ENCODE measurements around the gene TMEM37.

The TMEM37 gene

DNA sequence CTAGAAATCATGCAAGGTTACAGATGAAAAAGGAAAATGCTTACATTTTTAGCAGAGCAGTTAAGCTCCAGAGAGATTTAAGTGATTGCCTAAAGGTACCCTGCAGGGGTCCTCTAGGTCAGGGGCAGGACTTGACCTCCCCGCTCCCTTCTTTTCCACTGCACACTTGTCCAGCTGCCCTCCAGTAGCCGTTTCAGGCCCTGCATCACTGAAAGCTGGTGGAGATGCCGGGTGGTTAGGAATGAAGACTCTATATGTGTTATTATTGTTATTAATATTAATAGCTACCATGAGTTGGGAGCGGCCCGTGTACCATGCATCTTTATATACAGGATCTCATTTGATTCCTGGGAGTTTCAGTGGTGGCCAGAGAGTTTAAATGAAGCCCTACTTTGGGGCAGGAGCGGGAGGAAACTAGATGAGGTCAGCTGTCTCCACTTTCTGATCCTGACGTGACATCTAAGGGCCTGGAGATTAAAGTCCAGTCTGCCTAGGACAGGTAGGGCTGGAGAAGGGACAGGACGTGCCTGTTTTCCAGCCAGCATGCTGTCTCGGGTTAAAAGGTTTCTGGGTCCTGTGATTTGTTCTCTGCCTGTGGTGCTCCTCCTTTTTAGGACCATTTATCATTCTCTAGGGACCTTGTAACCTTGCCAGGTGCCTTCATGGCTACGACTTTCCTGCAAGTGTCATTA is 2.1 kb downstream of the TMEM37 start:
- no peak for DNase-seq (ENCODE audit: low read depth, low spot score)

DNA sequence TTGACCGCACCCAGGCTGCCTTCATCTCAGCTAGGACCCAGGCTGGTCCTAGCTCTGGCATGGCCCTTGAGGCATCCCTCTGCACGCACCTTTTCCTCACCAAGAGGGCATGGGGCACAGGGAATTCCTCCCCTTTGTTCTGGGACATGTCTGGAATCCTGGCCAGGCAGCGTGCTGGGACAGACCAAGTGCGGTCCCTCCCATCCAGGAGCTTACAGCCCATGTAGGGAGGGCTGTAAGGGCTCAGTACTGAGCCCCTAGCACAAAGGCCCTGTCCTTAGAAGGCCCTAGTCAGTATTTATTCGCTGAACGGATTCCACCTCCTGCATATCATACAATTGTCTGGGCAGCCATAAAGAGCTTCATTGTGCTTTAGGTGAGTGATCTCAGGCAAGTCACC is 3.0 kb downstream of the TMEM37 start:
- no peak for DNase-seq (ENCODE audit: low read depth, low spot score)

DNA sequence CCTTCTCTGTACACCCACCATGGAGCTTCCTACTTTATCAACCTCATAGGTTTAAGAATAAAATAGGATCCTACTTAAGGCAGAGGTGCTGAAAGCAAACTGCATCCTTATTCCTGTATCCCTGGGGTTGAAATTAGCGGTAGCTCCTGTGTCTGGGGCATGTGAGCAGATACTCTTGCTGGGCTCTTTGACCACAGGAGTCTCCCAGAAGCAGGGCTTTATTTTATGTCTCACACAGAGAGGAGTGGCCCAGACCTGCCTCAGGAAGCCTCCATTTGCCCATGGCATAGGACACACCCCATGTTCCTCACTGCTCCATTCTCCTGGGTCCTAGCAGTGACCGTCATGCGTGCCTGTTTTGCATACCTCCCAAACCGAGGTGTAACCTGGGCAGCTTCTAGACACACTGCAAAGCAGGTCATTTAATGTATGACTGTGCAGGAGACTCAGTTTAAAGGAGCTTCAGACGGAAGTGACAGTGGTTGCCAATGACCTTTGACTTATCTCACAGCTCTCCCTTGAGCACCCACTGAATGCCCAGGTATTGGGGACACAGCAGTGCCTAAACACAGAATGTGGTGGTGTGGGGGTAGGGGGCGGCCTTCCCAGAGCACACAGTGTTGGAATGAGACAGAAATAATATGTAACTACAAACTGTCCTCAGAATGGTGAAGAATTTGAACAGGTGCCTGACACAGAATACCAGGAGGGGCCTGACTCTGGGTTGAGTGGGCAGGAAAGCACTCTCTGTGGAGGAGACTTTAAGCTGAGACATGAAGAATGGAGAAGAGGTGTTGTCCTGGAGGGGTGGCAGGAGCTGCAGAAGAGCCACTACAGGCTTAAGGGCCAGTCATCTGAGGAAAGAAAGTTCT is 3.7 kb downstream of the TMEM37 start:
- DNase-seq (ENCODE audit: low read depth, low spot score): no peak

- no peak for DNase-seq (ENCODE audit: low read depth, low spot score)
Measured at GRCh38 chr2:119435953-119436297, 4.3 kb downstream of the TMEM37 start.

DNA sequence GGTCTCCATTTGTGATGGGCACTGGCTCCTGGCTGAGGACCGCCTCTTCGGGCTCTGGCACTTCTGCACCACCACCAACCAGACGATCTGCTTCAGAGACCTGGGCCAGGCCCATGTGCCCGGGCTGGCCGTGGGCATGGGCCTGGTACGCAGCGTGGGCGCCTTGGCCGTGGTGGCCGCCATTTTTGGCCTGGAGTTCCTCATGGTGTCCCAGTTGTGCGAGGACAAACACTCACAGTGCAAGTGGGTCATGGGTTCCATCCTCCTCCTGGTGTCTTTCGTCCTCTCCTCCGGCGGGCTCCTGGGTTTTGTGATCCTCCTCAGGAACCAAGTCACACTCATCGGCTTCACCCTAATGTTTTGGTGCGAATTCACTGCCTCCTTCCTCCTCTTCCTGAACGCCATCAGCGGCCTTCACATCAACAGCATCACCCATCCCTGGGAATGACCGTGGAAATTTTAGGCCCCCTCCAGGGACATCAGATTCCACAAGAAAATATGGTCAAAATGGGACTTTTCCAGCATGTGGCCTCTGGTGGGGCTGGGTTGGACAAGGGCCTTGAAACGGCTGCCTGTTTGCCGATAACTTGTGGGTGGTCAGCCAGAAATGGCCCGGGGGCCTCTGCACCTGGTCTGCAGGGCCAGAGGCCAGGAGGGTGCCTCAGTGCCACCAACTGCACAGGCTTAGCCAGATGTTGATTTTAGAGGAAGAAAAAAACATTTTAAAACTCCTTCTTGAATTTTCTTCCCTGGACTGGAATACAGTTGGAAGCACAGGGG is 5.5 kb downstream of the TMEM37 start:
- no peak for DNase-seq (ENCODE audit: low read depth, low spot score)

GRCh38 chr2:119438128-119438656 is 6.5 kb downstream of the TMEM37 start:
- no peak for DNase-seq (ENCODE audit: low read depth, low spot score)

DNA sequence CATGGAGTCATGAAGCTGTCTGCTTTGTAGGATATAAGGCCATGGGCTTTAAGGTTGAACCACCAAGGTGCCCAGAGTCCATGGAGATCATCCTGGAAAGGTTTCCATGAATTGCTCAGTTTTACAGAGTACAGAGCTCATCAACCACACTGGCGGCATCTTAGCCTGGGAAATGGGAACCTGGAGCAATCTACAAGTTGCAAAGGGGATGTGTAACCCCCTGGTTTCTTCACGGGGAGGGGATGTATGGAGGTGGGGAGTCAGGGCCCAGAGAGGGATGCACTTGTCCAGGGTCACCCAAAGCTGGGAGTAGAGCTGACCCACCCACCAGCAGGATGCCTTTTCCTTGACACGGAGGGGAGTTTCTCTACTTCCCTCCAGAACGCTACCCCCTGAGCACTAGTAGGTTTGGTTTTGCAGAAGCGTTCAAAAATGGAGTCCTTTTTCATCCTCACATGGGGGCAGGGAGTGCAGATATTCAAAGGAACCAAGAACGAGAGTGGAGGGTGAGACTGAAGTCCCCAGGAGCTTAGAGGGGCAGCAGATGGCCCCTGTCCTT is 7.2 kb downstream of the TMEM37 start:
- no peak for DNase-seq (ENCODE audit: low read depth, low spot score)

DNA sequence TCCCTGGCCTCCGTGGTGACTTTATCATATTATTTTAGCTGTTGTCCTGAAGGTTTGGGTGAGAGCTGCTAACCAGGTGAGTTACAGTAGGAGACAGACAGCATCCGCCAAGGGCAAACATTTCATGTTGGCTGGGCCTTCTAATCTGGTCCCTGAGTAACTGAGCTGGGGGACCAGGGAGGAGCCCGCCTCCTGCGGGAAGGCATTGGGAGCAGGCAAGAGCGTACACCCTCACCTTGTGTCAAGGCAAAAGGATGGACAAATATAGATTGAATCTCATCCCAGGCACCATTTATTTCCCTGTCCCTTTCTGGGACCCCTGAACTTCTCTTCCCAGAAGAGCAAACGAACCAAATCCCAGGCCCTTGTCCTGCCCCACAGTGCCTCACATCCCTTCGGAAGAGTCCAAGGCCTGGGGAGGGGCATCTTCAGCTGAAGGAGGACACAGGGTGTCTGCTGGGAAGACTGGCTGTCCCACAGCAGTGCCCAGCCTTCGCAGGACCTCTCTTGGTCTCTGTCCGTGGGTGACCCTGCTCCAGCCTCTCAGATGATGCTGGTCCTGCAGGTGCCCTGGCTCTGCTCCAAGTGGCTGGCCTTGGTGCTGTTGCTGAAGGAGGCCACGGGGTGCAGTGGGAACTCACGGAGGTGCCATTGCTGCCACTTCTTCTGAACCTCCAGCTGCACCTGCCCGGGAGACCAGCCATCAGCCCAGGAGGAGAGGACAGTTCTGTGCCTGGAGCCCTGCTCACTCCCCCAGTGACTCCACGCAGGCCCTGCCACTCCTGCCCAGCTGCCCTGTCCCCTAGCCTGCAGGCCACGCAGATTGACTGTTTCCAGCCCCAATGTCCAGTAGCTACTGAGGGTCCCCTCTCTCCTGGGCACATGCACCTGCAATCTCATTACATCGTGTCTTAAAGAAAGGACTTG is 8.2 kb downstream of the TMEM37 start:
- no peak for DNase-seq (ENCODE audit: low read depth, low spot score)

GRCh38 chr2:119440501-119440870 is 8.8 kb downstream of the TMEM37 start:
- DNase-seq (ENCODE audit: low read depth, low spot score): no peak

- DNase-seq (ENCODE audit: low read depth, low spot score): no peak
Measured at GRCh38 chr2:119440873-119441272, 9.2 kb downstream of the TMEM37 start.

DNA sequence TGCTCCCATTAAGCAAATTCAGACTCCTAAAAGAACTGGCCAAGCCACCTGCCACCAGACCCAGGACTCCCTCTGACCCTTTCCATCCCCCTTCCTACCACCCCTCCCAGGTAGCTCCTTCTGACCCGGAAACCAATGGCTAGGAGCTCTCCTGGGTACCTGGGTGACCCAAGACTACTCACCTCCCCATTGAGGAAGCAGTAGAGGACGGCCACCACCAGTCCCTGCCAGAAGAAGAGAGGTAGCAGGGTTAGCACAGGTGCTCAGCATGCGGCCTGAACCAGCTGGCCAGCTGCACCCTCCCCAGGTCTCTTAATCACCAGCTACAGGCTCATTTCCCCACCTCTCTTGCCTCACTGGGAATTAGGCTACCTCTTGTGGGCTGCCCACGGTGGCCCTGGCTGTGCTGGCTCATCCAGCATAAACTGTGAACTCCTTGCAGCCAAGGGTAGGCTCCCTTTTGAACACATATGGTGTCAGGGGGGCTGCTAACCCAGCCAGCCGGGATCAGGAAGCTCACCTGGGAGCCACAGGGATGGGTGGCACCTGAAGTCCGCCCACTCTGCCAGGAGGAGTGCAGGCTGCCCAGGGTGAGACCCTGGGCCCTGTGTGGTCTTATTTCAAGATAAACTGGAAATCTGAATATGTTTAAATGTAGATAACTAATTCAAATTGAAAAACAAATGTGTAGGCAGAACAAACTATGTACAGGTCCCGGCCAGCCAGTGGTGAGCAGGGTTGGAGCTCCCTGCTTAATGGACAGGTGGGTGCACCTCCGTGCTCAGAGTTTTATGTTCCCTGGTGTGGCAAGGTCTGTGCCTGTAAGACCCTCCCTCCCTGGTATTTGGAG is 9.9 kb downstream of the TMEM37 start:
- DNase-seq (ENCODE audit: low read depth, low spot score): no peak

DNA sequence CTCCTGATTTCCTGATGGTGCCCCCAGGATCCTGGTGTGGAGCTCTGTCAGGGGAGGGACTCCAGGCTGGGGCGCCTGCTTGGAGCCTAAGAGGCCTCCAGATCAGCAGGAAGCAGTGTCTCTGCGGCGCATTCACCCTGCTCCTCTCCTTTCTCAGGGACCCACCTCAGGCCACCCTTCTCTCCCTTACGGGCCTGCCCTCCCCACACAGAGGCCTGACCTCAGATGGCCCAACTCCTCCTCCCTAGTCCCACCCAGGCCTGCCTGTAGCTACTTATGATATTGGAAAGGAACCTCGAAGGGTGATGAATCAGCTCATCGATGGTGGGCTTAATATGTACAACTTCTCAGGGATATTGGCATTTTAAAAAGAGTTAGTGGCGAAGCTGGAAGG is 10.6 kb downstream of the TMEM37 start:
- DNase-seq (ENCODE audit: low read depth, low spot score): no peak

DNA sequence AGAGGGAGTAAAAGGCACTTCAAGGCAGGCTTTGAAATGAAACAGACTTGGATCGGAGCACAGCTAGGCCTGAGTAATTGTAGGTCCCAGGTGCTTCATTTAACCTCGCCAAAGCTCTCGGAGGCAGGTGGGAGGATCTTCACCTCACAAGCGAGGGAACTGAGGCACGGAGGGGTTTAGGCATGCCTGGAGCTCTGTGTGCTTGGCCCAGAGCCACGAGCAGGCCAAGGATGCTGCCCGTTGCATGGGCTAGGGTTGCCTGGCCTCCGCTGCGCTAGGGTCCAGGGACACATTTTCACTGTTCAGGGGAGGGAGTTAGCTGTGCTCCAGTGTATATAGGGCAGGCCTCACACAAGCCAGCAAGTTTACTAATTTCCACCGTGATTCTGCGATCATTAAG is 11.2 kb downstream of the TMEM37 start:
- DNase-seq (ENCODE audit: low read depth, low spot score): no peak

GRCh38 chr2:119446037-119446436 is 14.4 kb downstream of the TMEM37 start:
- no peak for DNase-seq (ENCODE audit: low read depth, low spot score)

DNA sequence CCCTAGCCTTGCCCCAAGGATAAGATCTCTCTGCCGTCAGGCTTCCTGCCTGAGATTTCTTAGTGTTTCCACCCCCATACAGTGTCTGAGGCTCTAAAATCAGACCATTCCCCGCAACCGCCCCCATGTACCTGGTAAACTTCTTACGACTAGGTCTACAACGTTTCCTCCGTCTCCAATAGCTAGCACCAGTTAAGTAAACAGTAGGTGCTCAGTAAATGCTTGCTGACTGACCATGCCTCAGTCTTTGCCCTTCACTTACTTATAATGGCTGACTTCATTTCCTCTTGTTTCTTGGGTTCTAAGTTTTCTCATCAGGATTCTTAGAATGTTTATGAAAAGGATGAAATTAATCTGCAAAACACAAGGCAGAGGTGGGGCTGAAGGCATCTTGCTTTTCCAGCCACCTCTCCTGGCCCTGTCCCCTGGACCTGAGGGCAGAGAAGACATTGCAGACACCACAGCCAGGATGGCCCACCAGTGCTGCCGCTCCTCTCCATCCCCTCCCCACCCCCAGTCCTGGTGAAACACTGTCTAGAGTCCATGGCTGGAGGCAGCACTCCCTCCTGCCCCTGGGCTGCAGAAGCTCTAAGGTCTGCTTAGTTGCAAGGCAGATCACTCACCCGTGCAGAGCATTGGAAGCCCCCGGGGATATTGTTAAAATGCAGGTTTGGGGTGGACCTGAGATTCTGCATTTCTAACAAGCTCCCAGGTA is 16.9 kb downstream of the TMEM37 start:
- DNase-seq (ENCODE audit: low read depth, low spot score): no peak

DNA sequence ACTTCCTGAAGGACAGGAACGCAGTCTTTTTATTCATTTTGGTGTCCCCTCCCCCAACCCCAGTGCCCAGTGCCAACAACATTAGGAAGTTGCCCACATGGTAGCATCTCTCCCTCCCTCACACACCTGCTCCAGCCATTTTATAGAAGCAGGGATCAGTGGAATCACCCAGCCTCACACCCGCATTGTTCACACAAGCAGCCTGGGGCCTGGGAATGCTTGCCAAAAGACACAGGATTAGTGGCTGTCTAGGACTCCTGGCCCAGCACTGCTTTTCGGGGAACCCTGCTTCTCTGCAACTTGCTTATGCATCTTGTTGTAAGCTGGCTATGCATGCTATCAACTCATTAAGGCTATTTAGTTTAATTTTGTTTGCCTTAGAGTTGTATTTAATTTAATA is 17.9 kb downstream of the TMEM37 start:
- DNase-seq (ENCODE audit: low read depth, low spot score): no peak

GRCh38 chr2:119451336-119452050 is 19.8 kb downstream of the TMEM37 start:
- no peak for DNase-seq (ENCODE audit: low read depth, low spot score)

DNA sequence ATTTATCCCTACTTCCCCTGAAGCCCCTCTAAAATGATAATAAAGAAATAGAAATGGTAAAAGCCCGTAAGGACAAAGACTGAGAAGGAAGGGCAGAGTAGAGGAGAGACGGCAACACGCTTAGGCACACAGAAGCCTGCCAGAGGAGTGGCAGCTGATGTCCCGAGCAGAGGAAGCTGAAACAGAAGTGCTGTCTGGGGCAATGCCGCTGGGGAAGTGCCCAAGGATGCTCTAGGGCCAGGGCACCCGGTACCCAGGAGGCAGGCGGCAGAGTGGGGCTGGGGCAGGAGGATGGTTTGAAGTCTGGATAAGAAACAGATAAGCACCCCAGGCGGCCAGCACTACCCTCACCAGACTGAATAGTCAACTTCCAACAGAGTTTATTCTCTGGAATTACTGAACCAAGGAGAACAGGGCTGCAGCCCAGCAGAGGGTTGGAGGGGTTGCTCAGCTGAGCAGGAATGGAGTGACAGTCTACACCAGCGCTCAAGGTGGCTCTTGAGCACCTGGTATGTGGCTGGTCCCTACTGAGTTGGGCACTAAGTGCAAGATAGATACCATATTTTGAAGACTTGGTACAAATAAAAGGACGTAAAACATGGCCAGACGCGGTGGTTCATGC is 22.4 kb downstream of the TMEM37 start:
- DNase-seq (ENCODE audit: low read depth, low spot score): no peak

Data from iPS DF 19.7 (cell line).